B cell (primary cell): ENCODE data around the gene TSPAN14. TPM values are rescaled to one million over a fixed set of nuclear protein-coding genes. Genes with fewer than 3 reads are reported as not detected.

Experiments used
- polyA plus RNA-seq: library from polyadenylated mRNA; depleted of rRNA; stranded (reverse); fragments of >200 nt; gene quantifications from 2 replicates; pipeline ENCODE4 v1.2.3, GENCODE V29; 2012
- total RNA-seq, 2 donors: library from RNA; stranded (reverse); fragments of 120-200 nt in 1 of 2; gene quantifications; 1 replicate in 1 of 2; 2 replicates in 1 of 2; pipeline versions ENCODE4 v1.2.3 to v1.2.4, GENCODE V29; 2013 to 2022

Gene TSPAN14
- total and polyA plus RNA-seq, 2 donors (not counting 1 experiment from before 2014, with no cell fraction given): 27.8 to 55.3 TPM

Other genes with a start within 250 kb of the TSPAN14 start
- 156 and 177 TPM in 2 replicates for gene ANXA11, start 248.8 kb upstream of the TSPAN14 start, total RNA-seq
- 78.1 and 88.3 TPM in 2 replicates for gene ANXA11, start 248.8 kb upstream of the TSPAN14 start, polyA plus RNA-seq
- gene MAT1A, start 164.7 kb upstream of the TSPAN14 start, total RNA-seq: not detected in 2 replicates
- not detected in 2 replicates for gene MAT1A, start 164.7 kb upstream of the TSPAN14 start, polyA plus RNA-seq
- not detected in 2 replicates for gene DYDC1, start 97.6 kb upstream of the TSPAN14 start, total RNA-seq
- gene DYDC1, start 97.6 kb upstream of the TSPAN14 start, polyA plus RNA-seq: not detected in 2 replicates
- not detected in 2 replicates for gene DYDC2, start 97.5 kb upstream of the TSPAN14 start, total RNA-seq
- not detected in 2 replicates for gene DYDC2, start 97.5 kb upstream of the TSPAN14 start, polyA plus RNA-seq
- gene PRXL2A, start 45.8 kb upstream of the TSPAN14 start, total RNA-seq: 9.4 and 11.2 TPM in 2 replicates
- gene PRXL2A, start 45.8 kb upstream of the TSPAN14 start, polyA plus RNA-seq: 2.8 and 2.9 TPM in 2 replicates
- 0.12 and 0.22 TPM in 2 replicates for gene SH2D4B, start 83.6 kb downstream of the TSPAN14 start, total RNA-seq
- 0.06 and 0.09 TPM in 2 replicates for gene SH2D4B, start 83.6 kb downstream of the TSPAN14 start, polyA plus RNA-seq